MM.1S (cell line): ENCODE results near the gene ZDHHC7.

ENCODE experiments used
- DNase-seq: peaks from one replicate; pipeline ENCODE4 v3.0.0-alpha.2; 2015
- H2AFZ ChIP-seq: fragments of 300-600 bp; sonication (generic); 2 replicates; pipeline ENCODE4 v1.6.0; 2016; ENCODE audit warnings: antibody characterized with exemption, low read length
- H3F3A ChIP-seq: fragments of 300-600 bp; sonication (generic); 2 replicates; pipeline ENCODE4 v1.6.1; 2016; ENCODE audit warnings: mild to moderate bottlenecking, antibody characterized with exemption, low read length, moderate library complexity, mixed read lengths; ENCODE audit not compliant: insufficient read depth
- H3K27ac ChIP-seq: fragments of 300-600 bp; sonication (generic); 2 replicates; pipeline ENCODE4 v1.5.1; 2016; ENCODE audit warnings: mild to moderate bottlenecking, low read length
- H3K27me3 ChIP-seq: fragments of 300-600 bp; sonication (generic); replicated peaks from 2 replicates; pipeline ENCODE4 v1.6.0; 2016; ENCODE audit warnings: low read length; ENCODE audit not compliant: insufficient read depth
- H3K36me3 ChIP-seq: fragments of 300-600 bp; sonication (generic); replicated peaks from 2 replicates; pipeline ENCODE4 v1.6.1; 2016; ENCODE audit warnings: mild to moderate bottlenecking, low read length, mixed read lengths; ENCODE audit not compliant: insufficient read depth
- H3K4me1 ChIP-seq: fragments of 300-600 bp; sonication (generic); 2 replicates; pipeline ENCODE4 v1.6.1; 2016; ENCODE audit warnings: low read length, mixed read lengths
- H3K4me2 ChIP-seq: fragments of 300-600 bp; sonication (generic); 2 replicates; pipeline ENCODE4 v1.6.0; 2016; ENCODE audit warnings: low read depth, low read length
- H3K4me3 ChIP-seq: fragments of 300-600 bp; sonication (generic); 2 replicates; pipeline ENCODE4 v1.5.1; 2016; ENCODE audit warnings: low read length, mixed read lengths
- H3K79me2 ChIP-seq: fragments of 300-600 bp; sonication (generic); 2 replicates; pipeline ENCODE4 v1.6.1; 2016; ENCODE audit warnings: mixed run types, low read length, mixed read lengths
- H3K9ac ChIP-seq: fragments of 300-600 bp; sonication (generic); 2 replicates; pipeline ENCODE4 v1.6.1; 2016; ENCODE audit warnings: low read length, mixed read lengths
- H3K9me2 ChIP-seq: fragments of 300-600 bp; sonication (generic); replicated peaks from 2 replicates; pipeline ENCODE4 v1.6.1; 2016; ENCODE audit warnings: mild to moderate bottlenecking, low read length, mixed read lengths; ENCODE audit not compliant: insufficient read depth
- H3K9me3 ChIP-seq: fragments of 300-600 bp; sonication (generic); replicated peaks from 2 replicates; pipeline ENCODE4 v1.6.1; 2016; ENCODE audit warnings: mild to moderate bottlenecking, low read length, mixed read lengths; ENCODE audit not compliant: insufficient read depth
- H4K20me1 ChIP-seq: fragments of 300-600 bp; sonication (generic); 2 replicates; pipeline ENCODE4 v1.6.1; 2016; ENCODE audit warnings: mild to moderate bottlenecking, low read length, moderate library complexity, mixed read lengths; ENCODE audit not compliant: insufficient read depth
- CTCF ChIP-seq: fragments of 300-600 bp; sonication (generic); IDR thresholded peaks from 2 replicates; pipeline ENCODE4 v1.5.1; 2016; ENCODE audit warnings: antibody characterized with exemption, low read length, mixed read lengths
- EZH2 ChIP-seq: fragments of 300-600 bp; sonication (generic); optimal IDR thresholded peaks from 2 replicates; pipeline ENCODE3; 2017; ENCODE audit warnings: low read depth, mild to moderate bottlenecking, antibody characterized with exemption, low read length, mixed read lengths
- EZH2phosphoT487 ChIP-seq: fragments of 300-600 bp; sonication (generic); IDR thresholded peaks from 2 replicates; pipeline ENCODE4 v1.6.1; 2018; ENCODE audit warnings: antibody characterized with exemption, low read length

The ZDHHC7 gene

DNA sequence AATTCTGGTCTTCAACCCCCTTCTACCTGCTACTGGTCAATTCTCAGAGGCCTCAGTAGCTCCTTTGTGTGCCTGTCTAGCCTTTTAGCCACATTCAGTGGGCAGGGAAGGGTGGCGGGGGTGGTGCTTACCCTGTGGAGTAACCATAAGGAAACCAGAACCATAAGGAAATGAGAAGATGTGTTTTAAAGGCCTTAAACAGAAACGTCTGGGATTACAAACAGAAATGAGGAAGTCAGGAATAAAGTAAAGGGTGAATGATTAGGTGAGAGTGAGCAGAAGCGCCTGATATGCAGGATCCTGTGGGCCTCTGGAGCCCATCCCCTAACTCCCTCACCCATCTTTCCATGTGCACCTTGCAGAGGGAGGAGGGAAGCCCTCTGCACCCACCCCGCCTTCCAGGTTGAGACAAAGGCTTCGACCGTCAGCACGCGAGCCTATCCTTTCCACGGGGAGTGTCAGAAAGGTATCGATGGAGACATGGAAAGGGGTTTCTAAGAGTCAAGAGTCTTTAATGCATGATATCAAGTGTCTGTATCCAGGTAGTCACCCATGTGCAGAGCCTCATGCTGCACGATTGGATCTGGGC lies 36.6 kb upstream of the ZDHHC7 start:
- H3K27ac ChIP-seq, result no peak overlapping the region
- no peak overlapping the region for H3K4me3 ChIP-seq
- no peak overlapping the region for H2AFZ ChIP-seq
- no peak for DNase-seq
- H3K27me3 ChIP-seq, result no peaks in the 10 kb centered on the region
- H3K79me2 ChIP-seq, result no peaks in the 10 kb centered on the region
- H3F3A ChIP-seq, result no peaks in the 10 kb centered on the region
- H3K4me1 ChIP-seq, result no peaks in the 10 kb centered on the region
- TF ChIP-seq EZH2phosphoT487 (no peak), EZH2 (no peak), CTCF (no peak)
- H3K9me2 ChIP-seq, result no peaks in the 10 kb centered on the region
- H3K4me2 ChIP-seq, result no peak overlapping the region
- no peaks in the 10 kb centered on the region for H3K9me3 ChIP-seq
- H4K20me1 ChIP-seq, result no peaks in the 10 kb centered on the region
- no peak overlapping the region for H3K9ac ChIP-seq
- no peaks in the 10 kb centered on the region for H3K36me3 ChIP-seq

DNA sequence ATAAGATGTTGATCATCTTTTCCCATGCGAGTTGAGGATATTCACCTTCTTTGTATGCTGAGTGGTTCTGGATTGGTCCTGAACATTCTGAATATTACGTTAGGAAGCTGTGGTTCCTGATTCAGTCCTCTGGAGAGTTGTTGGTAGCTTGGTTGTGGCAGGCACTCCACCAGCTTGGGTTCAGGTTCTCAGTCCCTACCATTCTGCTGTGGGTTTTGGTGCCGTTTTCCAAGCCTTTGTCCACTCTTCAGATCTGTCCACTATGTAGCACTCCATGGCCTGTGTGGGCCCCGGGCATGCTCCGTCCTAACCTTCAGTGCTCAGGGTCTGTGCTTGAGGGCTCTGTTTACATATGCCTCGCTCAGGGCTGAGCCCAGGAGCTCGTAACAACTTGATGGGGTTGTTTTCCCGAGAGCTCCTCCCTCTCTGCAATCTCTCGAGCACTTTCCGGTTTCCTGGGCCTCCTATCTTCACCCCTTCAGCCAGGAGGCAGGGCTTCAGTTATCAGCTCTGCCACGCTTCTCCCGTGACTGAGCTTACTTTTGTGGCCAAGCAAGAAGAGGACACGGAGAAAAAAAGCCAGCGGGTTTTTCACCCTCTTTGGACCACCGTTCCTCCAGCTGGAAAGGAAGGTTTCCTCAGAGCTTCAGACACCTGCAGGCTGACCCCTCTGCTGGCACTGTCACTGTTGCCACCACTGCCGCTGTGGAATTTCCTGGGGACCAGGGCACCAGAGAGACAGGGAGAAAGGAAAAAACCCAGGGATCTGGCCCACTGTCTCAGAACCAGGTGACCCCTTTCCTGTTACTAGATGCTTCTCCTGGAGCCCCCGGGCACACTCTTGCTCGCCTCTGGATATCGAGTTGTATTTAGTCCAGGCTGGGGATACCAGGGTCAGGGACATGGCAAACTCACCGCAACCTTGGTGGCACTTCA lies 35.9 kb upstream of the ZDHHC7 start:
- Histone ChIP-seq H3K9me2 (no peaks in the 10 kb centered on the region), H3K4me2 (no peak overlapping the region), H4K20me1 (no peaks in the 10 kb centered on the region), H2AFZ (no peak overlapping the region), H3K4me3 (no peak overlapping the region), H3K79me2 (no peaks in the 10 kb centered on the region), H3K27me3 (no peaks in the 10 kb centered on the region), H3K9me3 (no peaks in the 10 kb centered on the region), H3K36me3 (no peaks in the 10 kb centered on the region), H3K27ac (no peak overlapping the region), H3F3A (no peaks in the 10 kb centered on the region), H3K4me1 (no peaks in the 10 kb centered on the region), H3K9ac (no peak overlapping the region)
- no peak for DNase-seq
- TF ChIP-seq EZH2 (no peak), CTCF (no peak), EZH2phosphoT487 (no peak)

DNA sequence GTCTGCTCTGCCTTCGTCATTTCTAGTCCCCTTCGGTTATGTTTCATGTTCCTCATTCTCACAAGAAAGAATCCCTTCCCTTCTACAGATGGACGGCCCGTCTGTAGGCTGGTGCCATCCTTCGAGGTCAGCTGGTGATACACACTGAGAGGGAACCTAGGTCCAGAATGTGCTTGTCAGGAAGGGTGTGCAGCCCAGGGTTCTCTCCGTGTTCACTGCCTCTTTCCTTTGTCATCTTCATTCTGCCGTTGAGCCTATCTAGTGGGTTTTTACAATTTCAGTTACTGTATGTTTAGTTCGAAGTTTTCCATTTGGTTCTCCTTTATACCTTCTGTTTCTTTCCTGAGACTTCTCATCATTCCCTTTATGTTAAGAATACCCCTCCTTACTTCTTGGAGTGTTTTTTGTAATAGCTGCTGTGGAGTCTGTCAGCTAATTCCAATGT lies 35.2 kb upstream of the ZDHHC7 start:
- Histone ChIP-seq H3K27ac (no peak overlapping the region), H3K4me3 (no peak overlapping the region), H2AFZ (no peak overlapping the region), H3K9me3 (no peaks in the 10 kb centered on the region), H3K4me1 (no peaks in the 10 kb centered on the region), H3F3A (no peaks in the 10 kb centered on the region), H3K36me3 (no peaks in the 10 kb centered on the region), H4K20me1 (no peaks in the 10 kb centered on the region), H3K9me2 (no peaks in the 10 kb centered on the region), H3K4me2 (no peak overlapping the region), H3K9ac (no peak overlapping the region), H3K79me2 (no peaks in the 10 kb centered on the region), H3K27me3 (no peaks in the 10 kb centered on the region)
- TF ChIP-seq EZH2 (no peak), EZH2phosphoT487 (no peak), CTCF (no peak)
- no peak for DNase-seq
